ENCODE measurements around the gene GRIK2.

Gene GRIK2

GRCh38 chr6:101921829-101922450 lies 528.4 kb downstream of the GRIK2 start:
- DNase-seq = no peak

DNA sequence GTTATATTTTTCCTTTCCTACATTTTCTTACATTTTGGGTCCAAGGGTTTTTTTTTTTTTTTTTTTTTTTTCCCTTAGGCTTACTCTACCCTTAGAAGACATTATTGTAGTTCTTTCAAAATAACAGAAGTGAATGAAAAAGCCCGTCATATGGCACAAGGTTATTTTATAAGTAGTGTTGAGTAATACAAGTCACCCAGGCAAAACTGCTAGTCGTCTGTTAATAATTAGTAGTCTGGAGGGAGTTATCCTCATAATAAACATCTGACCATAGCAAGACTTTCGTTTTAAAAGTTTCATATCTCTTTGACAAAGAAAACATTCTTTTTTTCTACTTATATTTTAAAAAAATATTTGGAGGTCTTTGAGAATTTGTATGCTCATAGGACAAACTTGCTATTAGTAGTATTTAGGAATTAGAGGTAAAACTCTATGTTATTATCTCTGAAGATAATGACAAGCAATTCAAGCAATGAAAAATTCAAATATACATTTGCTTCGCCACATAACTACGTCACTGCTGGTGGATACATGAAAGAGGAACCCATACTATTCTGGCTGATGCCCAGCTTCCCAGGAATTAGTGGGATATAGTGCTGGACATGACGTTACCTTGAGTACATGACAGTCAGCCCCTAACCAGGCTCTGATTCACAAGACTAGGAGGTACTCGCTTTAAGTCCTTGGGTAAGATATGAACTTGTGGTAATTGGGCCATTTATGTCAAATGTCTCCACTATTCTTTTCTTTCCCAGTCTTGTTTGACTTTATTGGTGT lies 532.8 kb downstream of the GRIK2 start:
- DNase-seq = no peak

DNA sequence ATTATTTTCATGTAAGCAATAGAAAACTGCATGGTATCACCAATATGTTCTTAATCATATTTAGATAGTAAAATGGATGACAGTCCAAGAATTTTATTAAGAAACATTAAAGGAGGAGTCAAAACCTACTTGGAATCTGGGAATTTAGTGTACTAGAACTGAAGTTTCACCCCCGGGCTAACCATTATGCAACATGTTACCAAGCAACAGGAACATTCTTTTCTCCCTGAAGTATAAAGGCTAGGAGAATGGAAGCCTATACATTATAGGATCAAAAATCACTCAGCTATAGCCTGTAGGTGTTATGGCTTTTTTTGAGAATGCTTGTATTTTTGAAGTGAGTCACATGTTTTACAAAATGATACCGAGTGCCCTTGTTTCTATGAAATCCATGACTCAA lies 538.3 kb downstream of the GRIK2 start:
- DNase-seq = no peak

DNA sequence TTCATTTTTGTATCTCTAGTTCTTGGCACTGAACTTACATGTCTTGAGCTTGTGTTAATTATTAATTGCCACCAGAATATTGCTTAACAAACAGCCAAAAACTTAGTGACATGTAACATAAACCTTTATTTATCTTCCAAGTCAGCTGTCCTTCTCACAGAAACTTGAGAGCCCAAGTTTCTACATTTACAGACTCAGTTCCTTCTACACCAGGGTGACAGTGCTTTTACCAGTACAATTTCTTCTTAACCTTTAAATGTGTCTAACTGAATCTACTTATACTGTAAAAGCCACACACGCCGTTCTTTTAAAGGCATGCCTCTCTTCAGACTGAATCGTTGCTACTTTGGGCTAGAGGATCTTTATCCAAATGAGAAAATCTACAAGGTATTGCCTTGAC lies 539.2 kb downstream of the GRIK2 start:
- no peak for DNase-seq

DNA sequence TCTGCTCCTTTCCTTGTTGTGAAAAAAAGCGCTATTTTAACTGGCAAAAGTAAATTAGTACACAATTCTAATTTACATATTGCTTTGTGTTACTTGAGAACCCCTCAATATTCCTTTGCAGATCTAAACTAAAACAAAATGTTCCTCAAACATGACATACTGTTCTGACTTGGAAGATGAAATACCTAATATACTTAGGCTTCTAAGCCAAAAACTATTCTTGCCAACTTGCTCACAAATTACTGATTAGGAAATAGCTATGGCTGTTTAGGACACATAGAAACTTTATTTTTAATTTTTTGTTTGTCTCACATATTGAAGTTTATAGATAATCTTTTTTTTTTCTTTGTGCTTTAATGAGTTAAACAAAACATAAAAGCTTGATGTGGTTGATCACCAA lies 542.2 kb downstream of the GRIK2 start:
- DNase-seq = no peak

DNA sequence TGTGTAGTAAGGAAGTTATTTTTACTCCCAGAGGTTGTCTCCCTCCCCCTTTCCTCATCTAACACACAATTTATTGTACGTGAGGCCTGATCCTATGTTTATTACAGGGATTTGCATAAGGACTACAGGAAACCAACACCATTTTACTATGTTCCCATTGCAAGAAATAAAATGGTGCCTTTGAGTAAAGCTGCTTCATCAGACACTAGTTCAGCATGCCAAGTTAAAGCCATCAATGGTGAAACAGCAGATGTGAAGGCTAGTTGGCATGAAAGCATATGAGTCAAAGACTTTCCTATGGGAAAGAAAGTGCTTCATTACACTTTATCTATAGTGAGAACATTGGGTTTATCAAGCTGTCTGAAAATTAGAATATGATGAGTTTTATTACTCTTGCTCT lies 543.0 kb downstream of the GRIK2 start:
- DNase-seq = no peak

GRCh38 chr6:101937108-101937507 lies 543.6 kb downstream of the GRIK2 start:
- DNase-seq = no peak

DNA sequence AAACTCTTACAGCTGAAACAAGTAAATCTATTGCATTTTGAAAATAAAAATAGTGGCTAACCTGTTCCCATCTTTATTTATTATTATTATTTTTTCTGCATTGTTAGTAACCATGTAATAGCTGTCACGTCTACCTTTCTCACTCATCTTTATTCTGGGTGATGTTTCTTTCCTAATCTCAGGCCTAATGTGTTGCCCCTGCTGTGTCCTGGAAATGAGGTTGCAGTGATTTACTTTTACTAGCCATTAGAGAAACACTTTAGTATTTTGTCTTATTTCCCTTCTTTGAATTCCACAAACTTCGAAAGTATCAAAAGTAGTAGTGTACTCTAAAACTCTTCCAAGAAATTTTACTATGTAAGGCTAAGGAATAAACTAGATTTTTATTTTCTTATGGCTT lies 546.9 kb downstream of the GRIK2 start:
- no peak for DNase-seq

GRCh38 chr6:101956961-101957360 lies 563.5 kb downstream of the GRIK2 start:
- DNase-seq = no peak

DNA sequence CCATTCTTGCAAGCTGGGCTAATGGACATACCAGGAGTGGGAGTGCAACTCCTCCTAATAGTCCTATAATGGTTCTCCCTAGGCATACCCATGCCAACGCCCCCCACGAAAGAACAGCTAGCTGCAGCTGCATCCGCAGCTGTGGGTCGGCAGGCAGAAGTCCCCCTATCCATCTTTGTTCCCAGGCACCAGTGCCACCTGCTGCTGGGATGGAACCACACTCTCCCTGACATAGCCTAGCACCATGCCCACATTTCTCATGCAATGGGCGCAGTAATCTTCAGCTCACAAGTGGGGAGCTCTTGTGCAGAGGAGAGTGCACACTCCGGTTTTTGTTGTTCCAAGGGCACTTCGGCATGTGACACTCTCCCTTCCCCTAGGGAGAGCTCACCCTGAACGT lies 567.8 kb downstream of the GRIK2 start:
- DNase-seq = no peak

DNA sequence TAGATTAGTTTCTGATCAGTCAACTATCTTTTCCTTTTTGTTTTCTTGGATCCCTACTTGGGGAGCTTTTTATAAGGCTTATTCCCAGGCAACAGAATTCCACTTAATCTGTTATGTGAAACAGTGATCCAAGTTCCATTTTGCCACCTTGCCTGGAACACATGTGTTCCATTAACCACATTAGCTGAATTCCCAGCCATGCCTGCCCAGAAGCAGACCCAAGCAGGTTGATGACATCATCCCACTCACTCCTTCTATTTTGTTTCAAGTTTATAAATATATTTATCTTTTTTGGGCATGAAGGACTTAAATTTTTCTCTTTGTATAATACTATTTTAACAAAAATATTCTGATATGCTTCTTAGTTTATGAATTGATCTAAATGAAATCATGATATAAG lies 587.4 kb downstream of the GRIK2 start:
- DNase-seq = no peak

DNA sequence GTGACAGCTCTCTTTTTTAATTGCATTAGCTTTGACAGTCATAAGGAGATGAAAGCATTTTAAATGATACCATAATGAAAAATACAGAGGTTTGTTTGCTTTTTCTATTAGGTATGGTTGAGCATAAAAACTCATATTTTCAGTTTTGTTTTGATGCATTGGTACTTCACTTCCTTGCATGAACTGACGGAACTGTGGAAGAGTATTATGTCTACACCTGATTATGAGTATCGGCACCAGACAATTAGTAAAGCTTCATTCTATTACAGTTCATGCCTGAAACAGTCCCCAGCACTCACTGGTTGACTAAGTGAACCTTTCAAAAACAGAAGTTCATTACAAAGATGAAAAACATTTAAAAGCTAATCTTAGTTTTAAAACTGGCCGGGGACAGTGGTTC lies 593.0 kb downstream of the GRIK2 start:
- DNase-seq = no peak

- no peak for DNase-seq
Observed at GRCh38 chr6:101992286-101992685, 598.8 kb downstream of the GRIK2 start.

GRCh38 chr6:101994521-101994920 lies 601.0 kb downstream of the GRIK2 start:
- no peak for DNase-seq

DNA sequence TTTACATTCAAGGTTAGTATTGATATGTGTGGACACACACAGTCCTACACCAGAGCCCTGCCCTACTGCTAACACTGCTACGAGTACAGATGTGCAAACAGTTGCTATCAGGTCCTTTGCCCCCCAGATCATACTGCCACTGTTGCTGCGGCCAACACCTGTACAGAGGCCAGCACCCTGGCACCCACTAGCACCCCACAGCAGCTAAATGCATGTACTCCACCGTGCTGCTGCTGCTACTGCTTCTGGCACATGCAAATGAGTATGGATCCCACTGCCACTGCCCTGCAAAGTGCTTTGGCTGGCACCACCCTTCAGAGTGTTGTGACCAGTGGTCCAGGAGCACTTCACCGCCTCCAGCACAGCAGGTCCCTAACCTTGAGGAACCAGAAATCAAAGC lies 621.9 kb downstream of the GRIK2 start:
- no peak for DNase-seq

DNA sequence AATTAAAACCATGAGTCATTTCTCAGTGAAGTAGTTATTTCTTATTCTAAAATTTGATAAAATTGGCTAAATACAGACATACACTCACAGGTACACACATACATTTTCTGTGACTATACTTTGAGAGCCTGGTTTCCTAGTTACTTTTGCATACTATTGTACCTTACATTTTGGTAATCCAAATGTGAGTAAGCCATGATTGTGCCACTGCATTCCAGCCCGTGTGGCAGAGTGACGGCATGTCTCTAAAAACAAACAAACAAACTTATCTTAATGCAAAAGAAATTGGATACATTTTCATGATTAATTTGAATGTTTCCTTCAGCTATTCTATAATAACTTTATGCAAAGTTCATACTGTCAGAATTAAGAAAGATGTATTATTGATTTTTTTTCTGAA lies 628.8 kb downstream of the GRIK2 start:
- no peak for DNase-seq

DNA sequence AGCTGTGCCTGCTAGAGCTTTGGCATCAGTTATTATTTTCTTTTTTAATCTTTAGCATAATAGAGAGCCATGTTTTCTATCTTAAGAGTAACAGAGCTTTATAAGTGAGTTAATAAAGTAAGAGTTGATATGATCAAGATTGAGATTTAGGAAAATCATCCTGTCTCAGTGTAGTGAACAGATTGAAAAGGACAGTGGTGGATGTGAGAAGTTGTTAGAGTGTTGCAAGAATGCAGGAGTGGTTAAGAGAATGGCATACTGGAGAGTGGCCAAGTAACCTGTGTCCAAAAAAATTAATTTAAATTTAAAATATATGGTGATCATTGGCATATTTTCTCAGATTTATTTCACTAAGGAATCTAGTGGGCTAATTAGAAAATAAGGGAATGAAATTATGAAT lies 629.3 kb downstream of the GRIK2 start:
- DNase-seq = no peak

DNA sequence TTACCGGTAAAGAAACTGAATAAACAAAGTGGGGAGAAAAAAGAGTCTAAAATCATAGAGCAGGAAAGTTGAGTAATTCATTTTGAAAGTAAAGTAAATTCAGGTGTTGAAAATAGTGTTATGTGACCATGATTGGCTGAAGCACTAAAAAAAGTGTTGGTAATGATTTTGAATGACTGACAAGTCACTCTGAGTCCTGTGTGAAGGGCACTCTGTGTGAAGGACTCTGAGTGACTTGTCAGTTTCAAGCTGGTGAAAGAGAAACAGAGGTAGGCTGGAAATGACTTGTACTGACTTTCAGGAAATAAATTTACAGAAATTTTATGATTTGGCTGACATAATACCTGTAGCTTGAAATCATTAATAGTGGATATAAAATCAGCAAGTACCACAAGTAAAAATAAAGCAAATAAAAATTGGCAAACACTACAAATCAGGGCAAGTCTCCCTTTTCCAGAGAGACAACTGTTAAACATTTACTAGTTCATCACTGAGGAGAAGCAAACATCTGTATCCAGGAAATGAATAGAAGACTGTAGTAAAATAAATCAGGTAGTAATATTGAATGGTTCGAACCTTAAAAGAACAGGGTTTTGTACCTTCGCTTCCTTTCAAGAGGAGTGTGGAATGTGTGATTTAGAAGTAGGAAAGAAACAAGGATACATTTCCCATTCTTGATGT lies 630.6 kb downstream of the GRIK2 start:
- DNase-seq = no peak

GRCh38 chr6:102026649-102027048 lies 633.1 kb downstream of the GRIK2 start:
- DNase-seq = no peak

- no peak for DNase-seq
Observed at GRCh38 chr6:102028176-102028575, 634.7 kb downstream of the GRIK2 start.

GRCh38 chr6:102038964-102039363 lies 645.5 kb downstream of the GRIK2 start:
- no peak for DNase-seq

DNA sequence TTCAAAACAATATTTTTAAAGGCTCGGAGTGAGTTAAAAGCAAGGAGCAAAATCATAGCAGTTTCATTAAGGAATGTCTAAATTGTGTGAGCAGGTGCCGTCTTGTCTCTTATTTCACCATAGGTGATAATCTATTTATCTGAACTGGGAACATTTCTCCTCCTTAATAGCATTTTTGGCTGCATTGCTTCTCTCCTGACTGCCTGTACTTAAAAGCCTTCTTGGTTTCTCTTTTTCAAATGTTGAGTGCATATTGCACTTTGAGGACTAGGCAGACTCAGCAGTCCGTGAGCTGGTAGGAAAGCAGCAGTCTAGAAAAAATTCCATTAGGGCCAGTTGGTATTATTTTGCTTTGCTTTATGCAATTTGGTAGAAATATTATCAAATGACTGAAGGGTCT lies 645.9 kb downstream of the GRIK2 start:
- DNase-seq = no peak

- DNase-seq = no peak
Observed at GRCh38 chr6:102051001-102051400, 657.5 kb downstream of the GRIK2 start.

GRCh38 chr6:102051720-102052119 lies 658.2 kb downstream of the GRIK2 start:
- no peak for DNase-seq
